Spleen (tissue), 11 donors: Measurements from ENCODE around the gene OR6N2. TPM values are rescaled to one million over a fixed set of nuclear protein-coding genes. Genes with fewer than 3 reads are reported as not detected.

ENCODE experiments used
- DNase-seq: peaks from one replicate; pipeline ENCODE4 v3.0.0-alpha.2; 2020
- H3K27ac ChIP-seq, 8 donors: fragments of 200-600 bp; sonication (generic) in 7 of 8; 1 replicate in 4 of 8; 2 replicates in 4 of 8; pipeline versions ENCODE4 v1.5.0 to v1.8.0; 2016 to 2021; ENCODE audit warnings: inconsistent platforms in 4 of 8, mild to moderate bottlenecking in 4 of 8, moderate library complexity in 1 of 8
- H3K27me3 ChIP-seq, 7 donors: fragments of 200-600 bp; sonication (generic) in 6 of 7; replicated peaks in 1 of 7; 1 replicate in 4 of 7; 2 replicates in 3 of 7; pipeline versions ENCODE4 v1.5.0 to v1.8.0; 2016 to 2021; ENCODE audit warnings: inconsistent platforms in 3 of 7, mild to moderate bottlenecking in 1 of 7
- H3K36me3 ChIP-seq, 6 donors: fragments of 200-600 bp; sonication (generic) in 5 of 6; 1 replicate in 4 of 6; 2 replicates in 2 of 6; pipeline versions ENCODE4 v1.5.0 to v1.8.0; 2016 to 2021; ENCODE audit warnings: inconsistent platforms in 2 of 6
- H3K4me1 ChIP-seq, 6 donors: fragments of 200-600 bp; sonication (generic) in 5 of 6; 1 replicate in 3 of 6; 2 replicates in 3 of 6; pipeline versions ENCODE4 v1.5.0 to v1.8.0; 2016 to 2021; ENCODE audit warnings: inconsistent platforms in 3 of 6
- H3K4me3 ChIP-seq, 8 donors: fragments of 200-600 bp; sonication (generic) in 7 of 8; 1 replicate in 4 of 8; 2 replicates in 4 of 8; pipeline versions ENCODE4 v1.5.0 to v1.8.0; 2016 to 2021; ENCODE audit warnings: inconsistent platforms in 4 of 8, mild to moderate bottlenecking in 4 of 8, moderate library complexity in 2 of 8
- H3K9me3 ChIP-seq, 8 donors: fragments of 200-600 bp; sonication (generic) in 7 of 8; 1 replicate in 4 of 8; 2 replicates in 4 of 8; pipeline versions ENCODE4 v1.5.0 to v1.8.0; 2016 to 2021; ENCODE audit warnings: inconsistent platforms in 4 of 8
- POLR2A ChIP-seq, 3 donors: fragments of 450-650 bp; IDR thresholded peaks; one replicate each; pipeline ENCODE4 v1.5.1; 2017; ENCODE audit warnings: antibody characterized with exemption in 3 of 3, mild to moderate bottlenecking in 1 of 3
- POLR2AphosphoS5 ChIP-seq, 3 donors: sonication (generic); formaldehyde crosslinking; IDR thresholded peaks; one replicate each; pipeline ENCODE4 v1.5.1; 2017; ENCODE audit warnings: antibody characterized with exemption in 3 of 3
- WGBS, 5 donors: extraction: QIAGEN DNeasy Blood & Tissue Kit in 3 of 5; methylation state at CpG; one replicate each; pipeline versions ENCODE4 v1.1.5 to v1.1.7; 2013 to 2018; 5-methylcytosine and 5-hydroxymethylcytosine counted together
- intact Hi-C: fragments of 100-400 bp; cut with DNase I; formaldehyde crosslinking; loops from one replicate; pipeline ENCODE4 v1.15.0; 2023; ENCODE audit warnings: low total_unique reads
- polyA plus RNA-seq, 3 donors: library from polyadenylated mRNA; stranded (reverse); fragments of 200-250 nt; gene quantifications; one replicate each; pipeline ENCODE4 v1.2.1, GENCODE V29; 2013
- total RNA-seq, 7 donors: library from RNA; depleted of rRNA in 3 of 7; stranded (reverse); fragments of >200 nt in 3 of 7; fragmentation: NEBNext Ultra II Directional in 4 of 7; extraction: Animal tissue kit (Norgen Biotek cat#: 25700) in 4 of 7; gene quantifications; one replicate each; pipeline versions ENCODE4 v1.1.0 to v1.2.1, GENCODE V29; 2016 to 2021
- TF ChIP-seq, protein P1 (sequence below), 11 experiments: fragments of 200-600 bp in 7 of 11; fragments of 450-650 bp in 4 of 11; sonication (generic) in 4 of 11; IDR thresholded peaks in 8 of 11; conservative IDR thresholded peaks in 3 of 11; 1 replicate in 7 of 11; 2 replicates in 4 of 11; pipeline versions ENCODE4 v1.4.0 to v1.8.0; 2016 to 2021; ENCODE audit warnings: antibody characterized with exemption in 11 of 11, inconsistent platforms in 4 of 11, mild to moderate bottlenecking in 1 of 11
- donor health status: healthy with polysubstance abuse.
- donor health status: DM: no; HTN: no; CAD: no; lungs with moderate emphysema.
- donor health status: DM: no; HTN: no; CAD: no.
- donor health status: Bipolar disorder and iron deficiency.
- donor health status: healthy.
- donor health status: DM: no; HTN: no; CAD: no.
- donor health status: DM: yes; HTN: yes; CAD: no.

Gene OR6N2
- total and polyA plus RNA-seq, 10 donors: 0.47 TPM; not detected in 9

GRCh38 chr1:158735848-158736247 is 45.2 kb downstream of the OR6N2 start:
- H3K27me3 ChIP-seq: peaks cover 0 to 6% (median 0%) of the 10 kb centered on the region in 7 donors
- H3K4me1 ChIP-seq: no peaks in the 10 kb centered on the region
- H3K27ac ChIP-seq: no peak overlapping the region
- no peaks in the 10 kb centered on the region for H3K9me3 ChIP-seq
- TF ChIP-seq, protein P1, sequence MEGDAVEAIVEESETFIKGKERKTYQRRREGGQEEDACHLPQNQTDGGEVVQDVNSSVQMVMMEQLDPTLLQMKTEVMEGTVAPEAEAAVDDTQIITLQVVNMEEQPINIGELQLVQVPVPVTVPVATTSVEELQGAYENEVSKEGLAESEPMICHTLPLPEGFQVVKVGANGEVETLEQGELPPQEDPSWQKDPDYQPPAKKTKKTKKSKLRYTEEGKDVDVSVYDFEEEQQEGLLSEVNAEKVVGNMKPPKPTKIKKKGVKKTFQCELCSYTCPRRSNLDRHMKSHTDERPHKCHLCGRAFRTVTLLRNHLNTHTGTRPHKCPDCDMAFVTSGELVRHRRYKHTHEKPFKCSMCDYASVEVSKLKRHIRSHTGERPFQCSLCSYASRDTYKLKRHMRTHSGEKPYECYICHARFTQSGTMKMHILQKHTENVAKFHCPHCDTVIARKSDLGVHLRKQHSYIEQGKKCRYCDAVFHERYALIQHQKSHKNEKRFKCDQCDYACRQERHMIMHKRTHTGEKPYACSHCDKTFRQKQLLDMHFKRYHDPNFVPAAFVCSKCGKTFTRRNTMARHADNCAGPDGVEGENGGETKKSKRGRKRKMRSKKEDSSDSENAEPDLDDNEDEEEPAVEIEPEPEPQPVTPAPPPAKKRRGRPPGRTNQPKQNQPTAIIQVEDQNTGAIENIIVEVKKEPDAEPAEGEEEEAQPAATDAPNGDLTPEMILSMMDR (IDR thresholded peaks at IDR 0.05 in 8 of 11, conservative IDR thresholded peaks at IDR 0.05 in 3 of 11): no peak
- TF ChIP-seq POLR2AphosphoS5 (IDR thresholded peaks at IDR 0.05) (no peak), POLR2A (IDR thresholded peaks at IDR 0.05) (no peak)
- no peaks in the 10 kb centered on the region for H3K36me3 ChIP-seq
- H3K4me3 ChIP-seq: no peak overlapping the region
- no peak for DNase-seq
- intact Hi-C loops: no loop called here

DNA sequence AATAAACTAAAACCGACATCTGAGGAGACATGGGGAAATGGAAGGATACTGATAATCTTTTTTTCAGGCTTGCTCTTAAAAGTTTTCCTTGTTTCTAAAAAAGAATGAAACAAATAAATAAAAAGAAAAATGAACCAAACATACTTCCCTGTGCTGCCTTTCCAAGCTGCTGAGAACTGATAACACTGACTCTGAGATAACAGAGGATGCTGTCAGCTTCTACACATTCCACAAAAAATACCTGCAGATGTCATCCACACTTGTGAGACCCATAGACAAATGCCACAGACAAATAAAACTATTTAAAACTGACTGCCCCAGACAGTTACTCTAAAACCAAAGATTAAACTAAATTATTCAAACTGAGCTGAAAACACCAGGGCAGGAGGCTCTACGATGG is 48.5 kb downstream of the OR6N2 start:
- TF ChIP-seq POLR2AphosphoS5 (IDR thresholded peaks at IDR 0.05): no peak
- TF ChIP-seq, protein P1 (IDR thresholded peaks at IDR 0.05 in 8 of 11, conservative IDR thresholded peaks at IDR 0.05 in 3 of 11): no peak
- no peak for TF ChIP-seq POLR2A (IDR thresholded peaks at IDR 0.05)
- intact Hi-C loops: no loop called here
- no peak overlapping the region for H3K4me3 ChIP-seq
- no peaks in the 10 kb centered on the region for H3K36me3 ChIP-seq
- no peaks in the 10 kb centered on the region for H3K27me3 ChIP-seq
- H3K27ac ChIP-seq: no peak overlapping the region
- no peaks in the 10 kb centered on the region for H3K9me3 ChIP-seq
- no peaks in the 10 kb centered on the region for H3K4me1 ChIP-seq
- DNase-seq: no peak
- 58 to 87% (median 71%) methylated on average over 2 of the region's 2 CpGs for WGBS, 5 donors

DNA sequence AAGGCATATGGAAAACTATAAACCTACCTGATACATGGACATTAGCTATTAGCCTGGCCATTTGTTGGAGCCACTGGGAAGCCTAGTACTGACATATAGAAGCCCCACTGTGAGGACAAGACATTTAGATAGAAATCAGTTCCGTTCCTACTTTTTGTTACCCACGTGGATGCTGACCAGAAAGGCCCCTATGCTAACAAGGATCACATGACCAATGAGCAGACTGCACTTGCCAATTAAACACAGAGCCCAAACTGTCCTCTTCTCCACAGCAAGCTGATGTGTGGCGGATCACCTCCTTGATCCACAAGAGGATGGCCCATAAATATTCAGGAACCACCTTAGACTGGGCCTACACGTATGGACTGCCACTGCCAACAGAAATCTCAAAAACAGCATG is 49.3 kb downstream of the OR6N2 start:
- no peak for DNase-seq
- H3K4me3 ChIP-seq: no peak overlapping the region
- intact Hi-C loops: no loop called here
- no peaks in the 10 kb centered on the region for H3K27me3 ChIP-seq
- H3K9me3 ChIP-seq: no peaks in the 10 kb centered on the region
- TF ChIP-seq POLR2AphosphoS5 (IDR thresholded peaks at IDR 0.05) (no peak), POLR2A (IDR thresholded peaks at IDR 0.05) (no peak)
- TF ChIP-seq, protein P1 (IDR thresholded peaks at IDR 0.05 in 8 of 11, conservative IDR thresholded peaks at IDR 0.05 in 3 of 11): no peak
- H3K27ac ChIP-seq: no peak overlapping the region
- 80 to 89% (median 84%) methylated on average over 4 of the region's 4 CpGs for WGBS, 5 donors
- no peaks in the 10 kb centered on the region for H3K4me1 ChIP-seq
- H3K36me3 ChIP-seq: no peaks in the 10 kb centered on the region

- DNase-seq: no peak
- TF ChIP-seq POLR2A (IDR thresholded peaks at IDR 0.05) (no peak), POLR2AphosphoS5 (IDR thresholded peaks at IDR 0.05) (no peak)
- TF ChIP-seq, protein P1 (IDR thresholded peaks at IDR 0.05 in 8 of 11, conservative IDR thresholded peaks at IDR 0.05 in 3 of 11): no peak
- Histone ChIP-seq H3K4me3 (no peak overlapping the region), H3K36me3 (no peaks in the 10 kb centered on the region), H3K27ac (no peak overlapping the region), H3K4me1 (no peaks in the 10 kb centered on the region), H3K27me3 (no peaks in the 10 kb centered on the region), H3K9me3 (no peaks in the 10 kb centered on the region)
- intact Hi-C loops: no loop called here
- WGBS, 5 donors: 74 to 88% (median 85%) methylated on average over 4 of the region's 4 CpGs
These were observed 50.6 kb downstream of the OR6N2 start for GRCh38 chr1:158730453-158730852.
